GM12864 (cell line): Measurements from ENCODE around the gene MBD3L4.
"Not testable (repeated sequence)": the region's sequence is repeated elsewhere in the genome, so short reads cannot be mapped to it uniquely, and the experiment has no call there.

Source experiments
- DNase-seq: peaks from one replicate; pipeline ENCODE4 v3.0.0-alpha.2; 2011; ENCODE audit warnings: low read depth
- H3K4me3 ChIP-seq: 2 replicates; pipeline ENCODE4 v1.5.1; 2011; ENCODE audit warnings: mild to moderate bottlenecking, low read depth, low read length, control low read depth
- TF ChIP-seq, protein P1 (sequence below): IDR thresholded peaks from 2 replicates; pipeline ENCODE4 v1.5.1; 2011; ENCODE audit warnings: low read depth, mild to moderate bottlenecking, moderate library complexity, low read length, control low read depth, inconsistent platforms; ENCODE audit errors: missing control alignments

Gene MBD3L4

DNA sequence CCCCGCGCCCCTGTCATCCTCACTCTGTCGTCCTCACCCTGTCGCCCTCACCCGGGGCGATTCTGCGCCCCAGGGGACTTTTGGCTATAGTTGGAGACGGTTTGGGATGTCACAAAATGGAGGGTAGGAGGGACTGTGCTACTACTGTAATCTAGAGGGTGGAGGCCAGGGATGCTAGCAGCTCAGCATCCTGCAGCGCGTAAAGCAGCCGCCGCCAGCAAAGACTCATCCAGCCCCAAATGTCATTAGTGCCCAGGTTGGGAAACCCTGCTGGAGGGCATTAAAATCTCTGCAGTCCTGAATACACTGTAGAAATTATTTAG is 29.9 kb upstream of the MBD3L4 start:
- peak overlapping the region; percentile 100 for H3K4me3 ChIP-seq
- TF ChIP-seq, protein P1, sequence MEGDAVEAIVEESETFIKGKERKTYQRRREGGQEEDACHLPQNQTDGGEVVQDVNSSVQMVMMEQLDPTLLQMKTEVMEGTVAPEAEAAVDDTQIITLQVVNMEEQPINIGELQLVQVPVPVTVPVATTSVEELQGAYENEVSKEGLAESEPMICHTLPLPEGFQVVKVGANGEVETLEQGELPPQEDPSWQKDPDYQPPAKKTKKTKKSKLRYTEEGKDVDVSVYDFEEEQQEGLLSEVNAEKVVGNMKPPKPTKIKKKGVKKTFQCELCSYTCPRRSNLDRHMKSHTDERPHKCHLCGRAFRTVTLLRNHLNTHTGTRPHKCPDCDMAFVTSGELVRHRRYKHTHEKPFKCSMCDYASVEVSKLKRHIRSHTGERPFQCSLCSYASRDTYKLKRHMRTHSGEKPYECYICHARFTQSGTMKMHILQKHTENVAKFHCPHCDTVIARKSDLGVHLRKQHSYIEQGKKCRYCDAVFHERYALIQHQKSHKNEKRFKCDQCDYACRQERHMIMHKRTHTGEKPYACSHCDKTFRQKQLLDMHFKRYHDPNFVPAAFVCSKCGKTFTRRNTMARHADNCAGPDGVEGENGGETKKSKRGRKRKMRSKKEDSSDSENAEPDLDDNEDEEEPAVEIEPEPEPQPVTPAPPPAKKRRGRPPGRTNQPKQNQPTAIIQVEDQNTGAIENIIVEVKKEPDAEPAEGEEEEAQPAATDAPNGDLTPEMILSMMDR, result no peak
- DNase-seq, result no peak

DNA sequence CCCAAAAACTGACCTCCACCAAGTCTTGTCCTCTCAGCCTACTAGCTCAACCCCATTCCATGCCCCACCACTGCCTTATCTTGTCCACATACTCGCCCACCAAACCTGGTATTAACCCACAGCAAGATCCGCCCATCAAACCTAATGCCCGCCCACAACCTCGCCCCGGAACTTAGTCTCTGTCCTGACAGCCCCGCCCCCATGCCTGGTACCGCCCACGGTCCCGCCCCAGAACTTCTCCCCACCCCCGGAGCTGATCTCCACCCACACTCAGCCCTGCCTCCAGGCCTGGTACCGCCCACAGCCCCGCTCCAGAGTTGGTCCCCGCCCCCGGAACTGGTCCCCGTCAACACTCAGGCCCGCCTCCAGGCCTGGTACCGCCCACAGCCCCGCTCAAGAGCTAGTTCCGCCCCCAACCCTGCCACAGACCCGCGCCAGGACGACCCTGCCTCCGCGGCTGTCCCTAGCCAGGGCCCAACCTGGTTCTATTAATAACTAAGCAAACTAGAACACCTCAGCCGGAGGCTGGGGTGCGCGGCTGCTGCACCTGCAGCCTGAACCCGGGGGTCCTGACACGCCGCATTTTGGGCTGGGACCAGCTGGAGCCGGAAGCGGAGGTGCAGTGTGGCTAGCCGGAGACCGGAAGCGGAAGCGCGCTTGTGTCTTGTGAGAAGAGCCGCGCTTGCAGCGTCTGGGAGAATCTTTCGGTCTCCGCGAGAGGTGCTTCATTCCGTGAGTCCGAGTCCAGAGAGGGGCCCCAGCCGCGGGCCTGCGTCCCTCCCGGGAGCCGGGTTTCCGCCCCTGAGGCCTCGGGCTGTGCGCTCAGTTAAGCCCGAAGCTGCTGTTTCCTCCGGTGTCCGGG is 29.3 kb upstream of the MBD3L4 start, which contains the start of gene ZNF557:
Gene ZNF557, plus strand, starts transcription at position 662 of the 862 bp plus-strand sequence. CDS start 5,372 bp downstream, outside the sequence.
- TF ChIP-seq, protein P1, result no peak
- DNase-seq, result peak; percentile 94
- peak within 1 kb of the TSS; percentile 100 for H3K4me3 ChIP-seq

DNA sequence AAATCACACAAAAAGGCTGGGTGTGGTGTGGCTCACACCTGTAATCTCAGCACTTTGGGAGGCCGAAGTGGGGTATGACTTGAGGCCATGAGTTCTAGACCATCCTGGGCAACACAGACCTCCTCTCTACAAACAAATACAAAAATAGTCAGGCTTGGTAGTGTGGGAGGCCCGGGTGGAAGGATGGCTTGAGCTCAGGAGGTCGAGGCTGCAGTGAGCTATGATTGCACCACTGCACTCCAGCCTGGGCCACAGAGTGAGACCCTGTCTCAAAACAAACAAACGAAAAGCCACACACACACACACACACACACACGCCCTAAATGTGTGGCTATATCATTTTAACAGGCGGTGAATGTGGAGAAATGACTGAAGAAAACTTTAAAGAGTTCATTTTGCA is 28.6 kb upstream of the MBD3L4 start:
- TF ChIP-seq, protein P1, result no peak
- H3K4me3 ChIP-seq, result peak overlapping the region; percentile 45
- DNase-seq, result no peak

DNA sequence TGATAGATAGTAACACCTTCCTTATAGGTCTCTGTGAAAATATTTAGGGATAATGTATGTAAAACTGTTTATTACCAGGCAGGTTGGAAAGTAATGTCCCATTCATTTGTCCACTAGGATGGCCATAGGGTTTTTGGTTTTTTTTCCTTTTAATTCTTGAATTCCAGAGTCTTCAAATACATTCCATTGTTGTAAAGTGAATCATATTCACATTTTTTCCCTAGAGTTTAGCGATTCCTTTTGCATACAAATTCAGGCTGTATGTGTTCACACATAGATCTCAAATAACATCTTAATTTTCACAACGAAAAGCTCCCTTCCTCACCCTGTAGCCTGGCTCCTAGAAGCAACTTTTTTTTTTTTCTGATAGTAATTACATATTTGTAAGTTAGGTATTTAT is 27.7 kb upstream of the MBD3L4 start:
- no peak for DNase-seq
- TF ChIP-seq, protein P1, result no peak
- no peak overlapping the region for H3K4me3 ChIP-seq

DNA sequence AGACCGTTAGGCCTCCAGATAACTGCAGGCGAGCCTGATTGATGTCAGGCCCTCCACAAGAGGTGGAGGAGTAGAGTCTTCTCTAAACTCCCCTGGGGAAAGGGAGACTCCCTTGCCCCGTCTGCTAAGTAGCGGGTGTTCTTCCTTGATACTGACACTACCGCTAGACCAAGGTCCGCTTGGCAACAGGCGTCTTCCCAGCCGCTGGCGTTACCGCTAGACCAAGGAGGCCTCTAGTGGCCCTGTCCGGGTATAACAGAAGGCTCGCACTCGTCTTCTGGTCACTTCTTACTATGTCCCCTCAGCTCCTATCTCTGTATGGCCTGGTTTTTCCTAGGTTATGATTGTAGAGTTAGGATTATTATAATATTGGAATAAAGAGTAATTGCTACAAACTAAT is 27.1 kb upstream of the MBD3L4 start:
- DNase-seq, result not testable (repeated sequence)

DNA sequence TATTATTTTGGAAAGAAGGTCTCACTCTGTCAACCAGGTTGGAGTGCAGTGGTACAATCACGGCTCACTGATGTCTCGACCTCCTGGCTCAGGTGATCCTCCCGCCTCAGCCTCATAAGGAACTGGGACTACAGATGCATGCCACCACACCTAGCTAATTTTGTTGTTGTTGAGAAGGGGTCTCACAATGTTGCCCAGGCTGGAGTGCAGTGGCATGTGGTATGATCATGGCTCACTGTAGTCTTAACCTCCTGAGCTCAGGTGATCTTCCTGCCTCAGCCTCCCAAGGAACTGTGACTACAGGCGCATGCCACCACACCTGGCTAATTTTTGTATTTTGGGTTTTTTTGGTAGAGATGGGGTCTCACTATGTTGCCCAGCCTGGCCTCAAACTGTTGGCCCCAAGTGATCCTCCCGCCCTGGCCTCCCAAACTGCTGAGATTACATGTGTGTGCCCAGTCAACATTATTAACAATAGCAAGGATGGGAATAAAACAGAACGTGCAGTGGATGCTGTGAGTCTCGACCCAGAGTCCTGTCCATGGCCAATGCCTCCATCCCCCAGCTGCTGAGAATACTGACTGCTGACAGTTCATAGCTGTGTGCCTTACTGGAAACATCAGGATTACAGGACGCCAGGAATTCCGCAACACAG is 23.9 kb upstream of the MBD3L4 start:
- H3K4me3 ChIP-seq, result no peak overlapping the region
- DNase-seq, result no peak
- TF ChIP-seq, protein P1, result no peak

More for the DNA sequence above, 27.1 kb upstream of the MBD3L4 start:
- H3K4me3 ChIP-seq, result not testable (repeated sequence)

DNA sequence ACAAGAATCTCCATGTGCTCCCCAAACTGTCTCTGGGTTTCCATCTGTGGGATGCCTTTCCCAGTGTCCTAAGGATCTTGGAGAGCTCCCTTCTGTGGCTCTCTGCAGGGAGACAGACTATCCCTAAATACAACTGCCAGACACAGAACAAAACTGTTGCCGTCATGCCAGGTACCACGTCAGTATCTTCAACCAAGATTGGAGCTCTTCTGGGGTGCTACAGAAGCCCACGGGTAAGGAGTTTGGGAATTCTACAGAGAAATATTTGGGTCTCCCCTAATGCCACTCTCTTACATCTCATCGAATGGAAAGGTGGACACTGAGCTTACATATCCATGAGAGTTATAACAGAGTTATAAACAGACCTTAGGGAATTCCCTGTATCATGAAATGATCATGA is 23.4 kb upstream of the MBD3L4 start:
- no peak for DNase-seq
- TF ChIP-seq, protein P1, result no peak
- no peak overlapping the region for H3K4me3 ChIP-seq

DNA sequence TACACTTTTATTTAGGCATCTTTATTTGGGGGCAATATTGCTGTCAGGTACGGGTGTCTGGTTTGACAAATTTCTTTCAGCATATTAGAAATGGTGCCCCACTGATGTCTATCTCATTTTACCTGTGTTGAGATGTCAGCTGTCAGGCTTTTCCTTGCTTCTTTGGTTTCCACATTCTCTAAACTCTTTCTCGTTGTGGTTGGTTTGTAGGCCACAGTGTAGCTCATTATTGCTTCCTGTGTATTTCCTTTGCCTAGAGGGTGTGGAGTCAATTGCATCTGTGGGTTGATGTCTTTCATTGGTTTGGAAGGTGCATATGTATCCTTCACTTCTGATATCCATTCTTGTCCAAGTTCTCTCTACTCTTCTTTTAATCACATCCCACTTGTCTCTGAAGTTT is 20.0 kb upstream of the MBD3L4 start:
- not testable (repeated sequence) for H3K4me3 ChIP-seq, DNase-seq

DNA sequence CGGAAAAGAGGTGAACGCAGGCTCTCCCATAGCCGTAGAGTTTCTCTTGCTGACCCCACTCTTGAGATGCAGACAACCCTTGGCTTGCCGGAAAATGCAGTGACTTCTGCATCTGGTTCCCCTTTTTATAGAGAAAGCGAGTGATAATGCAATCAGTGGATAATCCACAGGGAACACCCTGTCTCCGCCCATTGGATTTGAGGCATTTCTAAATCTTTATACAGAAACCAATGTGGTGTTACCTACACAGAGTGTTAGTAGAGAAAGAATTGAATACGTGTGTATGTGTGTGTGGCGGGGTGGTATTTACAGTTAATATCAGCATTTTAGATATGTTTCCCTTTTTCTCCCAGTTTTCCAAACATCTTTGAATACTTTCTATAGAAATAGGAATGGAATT is 18.6 kb upstream of the MBD3L4 start, which contains the start of gene MBD3L3:
Gene MBD3L3, minus strand, starts transcription at position 101 of the 400 bp plus-strand sequence. Its CDS starts 71 bp downstream, at position 30.
- not testable (repeated sequence) for H3K4me3 ChIP-seq

DNA sequence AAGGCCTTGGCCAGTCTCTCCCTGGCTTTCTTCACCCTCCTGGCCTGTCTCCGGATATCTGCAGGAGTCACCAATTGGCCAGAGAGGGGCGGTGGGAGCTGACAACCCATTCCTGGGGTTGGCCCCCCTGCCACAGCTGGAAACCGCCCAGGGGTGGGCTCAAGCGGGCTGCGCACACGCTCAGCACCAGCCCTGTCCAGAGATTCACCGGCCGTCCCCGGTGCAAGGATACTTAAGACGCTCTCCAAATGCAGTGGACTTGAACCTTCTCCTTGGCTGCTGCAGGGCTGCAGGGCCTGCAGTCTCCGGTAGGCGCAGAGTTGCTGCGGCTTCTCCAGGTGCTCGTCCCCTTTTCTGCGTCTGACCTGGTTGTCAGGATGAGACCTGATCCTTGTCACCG is 16.4 kb upstream of the MBD3L4 start:
- DNase-seq, H3K4me3 ChIP-seq: not testable (repeated sequence)

More for the DNA sequence above, 18.6 kb upstream of the MBD3L4 start, which contains the start of gene MBD3L3:
- DNase-seq, result not testable (repeated sequence)

DNA sequence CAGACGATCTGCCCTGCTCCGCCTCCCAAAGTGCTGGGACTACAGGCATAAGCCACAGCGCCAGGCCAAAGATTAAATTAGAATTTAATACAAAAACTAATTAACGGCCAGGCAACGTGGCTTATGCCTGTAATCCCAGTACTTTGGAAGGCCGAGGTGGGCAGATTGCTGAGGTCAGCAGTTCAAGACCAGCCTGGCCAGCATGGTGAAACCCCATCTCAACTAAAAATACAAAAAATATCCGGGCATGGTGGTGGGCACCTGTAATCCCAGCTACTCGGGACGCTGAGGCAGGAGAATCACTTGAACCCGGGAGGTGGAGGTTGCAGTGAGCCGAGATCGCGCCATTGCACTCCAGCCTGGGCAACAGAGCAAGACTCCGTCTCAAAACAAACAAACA is 15.7 kb upstream of the MBD3L4 start:
- DNase-seq, H3K4me3 ChIP-seq: not testable (repeated sequence)
